Measurements from ENCODE around the gene LILRA6. TPM values are rescaled to one million over a fixed set of nuclear protein-coding genes. Genes with fewer than 3 reads are reported as not detected.
A peak's percentile ranks its signal among the peaks of the same experiment; 100 is the strongest.
"Not testable (repeated sequence)": the region's sequence is repeated elsewhere in the genome, so short reads cannot be mapped to it uniquely, and the experiment has no call there.

The LILRA6 gene
- total RNA-seq, 1 experiment from 2014 or later = not detected

DNA sequence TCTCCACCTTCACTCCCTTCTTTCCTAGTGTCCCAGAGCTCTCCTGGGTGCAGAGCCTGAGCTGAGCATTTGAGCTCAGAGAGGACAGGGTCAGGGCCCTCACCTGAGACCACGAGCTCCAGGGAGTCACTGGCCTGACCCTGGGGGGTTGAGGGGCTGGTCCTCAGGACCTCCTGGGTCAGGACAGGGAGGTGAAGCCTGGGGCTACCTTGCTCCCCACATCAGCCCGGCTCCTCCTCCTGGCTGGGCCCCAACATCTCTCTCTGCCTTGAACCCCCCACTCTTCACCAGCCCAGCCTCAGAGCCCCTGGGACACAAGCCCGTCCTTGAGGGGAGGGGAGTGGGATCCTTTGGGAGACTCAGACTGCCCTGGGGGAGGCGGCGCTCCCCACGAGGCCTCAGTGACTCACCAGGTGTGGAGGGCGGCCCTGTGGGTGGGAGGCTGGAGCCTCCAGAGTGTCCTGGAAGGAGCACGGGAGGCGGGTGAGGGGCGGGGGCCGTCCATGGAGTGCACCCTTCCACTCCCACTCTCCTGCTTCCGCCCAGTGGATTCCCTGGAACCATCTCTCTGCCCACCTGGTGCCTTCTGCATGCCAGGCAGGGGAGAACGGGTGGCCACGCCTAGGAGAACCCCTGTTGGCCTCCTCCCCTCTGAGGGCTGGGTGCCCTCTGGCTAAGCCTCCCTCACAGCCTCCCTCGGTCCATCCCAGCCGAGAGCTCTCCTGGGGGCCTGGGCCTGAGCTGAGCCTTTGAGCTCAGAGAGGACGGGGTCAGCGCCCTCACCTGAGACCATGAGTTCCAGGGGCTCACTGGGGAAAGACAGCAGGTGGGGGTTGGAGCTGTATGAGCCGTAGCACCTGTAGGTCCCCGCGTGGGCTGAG is 2.9 kb downstream of the LILRA6 start:
- not testable (repeated sequence) for DNase-seq (ENCODE audit: extremely low read depth, low read depth)

DNA sequence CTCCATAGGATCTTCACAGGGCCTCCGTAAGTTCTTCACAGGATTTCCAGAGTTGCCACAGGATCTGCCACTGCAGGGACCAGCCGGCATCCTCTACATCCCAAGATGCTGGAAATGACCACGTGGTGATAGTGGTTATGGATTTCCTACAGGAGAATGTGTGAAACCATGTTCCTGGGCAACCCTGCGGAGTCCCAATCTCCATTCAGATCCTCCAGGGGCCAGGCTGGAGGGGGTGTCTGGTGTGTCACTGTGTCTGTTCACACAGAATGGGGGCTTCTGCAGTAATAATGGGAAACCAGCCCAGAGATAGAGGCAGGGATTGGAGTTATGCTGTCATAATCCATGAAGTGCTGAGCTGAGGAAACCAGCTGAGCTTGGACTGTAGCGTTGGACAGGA is 8.6 kb downstream of the LILRA6 start:
- no peak for DNase-seq (ENCODE audit: extremely low read depth, low read depth)

DNA sequence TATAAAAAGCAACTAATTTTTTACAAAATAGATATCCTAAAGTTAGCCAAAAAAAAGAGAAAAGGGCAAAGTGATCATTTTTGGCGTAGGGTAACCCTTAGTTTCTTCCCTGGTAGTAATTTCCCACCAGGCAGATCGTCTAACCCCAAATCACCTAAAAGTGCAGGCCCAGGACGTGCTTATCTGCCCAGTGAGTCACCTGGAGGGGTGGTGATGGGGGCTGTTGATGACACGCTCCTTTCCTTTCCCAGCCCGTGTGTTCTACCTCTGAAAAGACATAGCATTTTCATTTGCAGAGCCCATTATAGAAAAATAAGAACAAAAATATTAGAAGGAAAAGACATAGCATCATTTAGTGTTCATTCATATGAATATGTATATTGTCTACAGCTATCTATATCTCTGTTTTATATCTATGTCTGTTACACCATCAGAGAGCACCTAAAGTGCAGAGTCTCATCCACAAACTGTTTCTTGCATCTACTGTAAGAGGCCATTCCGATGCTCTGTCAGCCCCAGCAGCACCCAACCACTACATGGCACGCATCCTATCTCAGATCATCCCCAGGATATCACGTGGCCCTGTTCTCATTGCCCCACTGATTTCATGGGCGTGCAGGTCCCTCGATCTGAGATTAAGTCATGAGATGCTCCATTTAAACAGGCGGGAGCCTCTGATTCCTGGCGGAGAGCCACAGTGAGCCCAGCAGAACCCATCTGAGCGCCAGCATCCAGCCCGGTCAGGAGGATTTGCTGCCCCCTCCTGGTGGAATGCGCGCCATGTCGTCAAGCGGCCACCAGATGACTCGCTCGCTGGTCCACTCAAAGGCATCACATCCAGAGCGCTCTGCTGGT is 11.3 kb downstream of the LILRA6 start:
- DNase-seq (ENCODE audit: extremely low read depth, low read depth) = peak; percentile 53

DNA sequence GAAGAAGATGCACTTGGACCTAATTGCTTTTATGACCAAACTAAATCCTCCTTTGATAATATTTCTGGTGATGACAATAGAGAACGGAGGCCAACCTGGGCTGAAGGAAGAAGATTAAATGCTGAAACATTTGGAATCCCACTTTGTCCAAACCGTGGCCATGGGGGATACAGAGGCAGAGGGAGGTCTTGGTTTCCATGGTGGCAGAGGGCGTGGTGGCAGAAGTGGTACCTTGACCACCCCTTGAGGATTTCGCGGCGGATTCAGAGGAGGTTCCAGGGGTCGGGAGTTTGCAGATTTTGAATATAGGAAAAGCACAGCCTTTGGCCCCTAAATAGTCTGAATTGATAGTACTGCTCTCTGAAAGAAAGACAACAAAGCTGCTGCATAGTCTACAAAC is 12.6 kb downstream of the LILRA6 start:
- DNase-seq (ENCODE audit: extremely low read depth, low read depth) = no peak

DNA sequence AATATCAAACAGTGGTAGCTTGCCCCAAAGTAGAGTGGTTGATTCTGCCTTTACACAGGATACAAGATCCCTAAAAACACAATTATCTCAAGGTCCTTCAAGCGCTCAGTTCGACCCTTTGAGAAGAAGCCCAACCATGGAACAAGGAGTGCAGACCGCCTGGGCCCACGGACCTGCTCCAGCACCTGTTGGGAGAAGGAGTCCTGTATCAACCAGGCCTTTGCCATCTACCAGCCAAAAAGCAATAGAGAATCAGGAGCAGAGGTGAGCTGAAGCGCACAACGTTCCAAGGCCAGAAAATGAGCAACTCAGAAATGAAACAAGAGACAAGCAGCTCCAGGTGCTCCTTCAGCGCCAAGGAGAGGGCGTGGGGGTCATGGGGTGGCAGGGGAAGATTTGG is 13.4 kb downstream of the LILRA6 start:
- DNase-seq (ENCODE audit: extremely low read depth, low read depth) = no peak

DNA sequence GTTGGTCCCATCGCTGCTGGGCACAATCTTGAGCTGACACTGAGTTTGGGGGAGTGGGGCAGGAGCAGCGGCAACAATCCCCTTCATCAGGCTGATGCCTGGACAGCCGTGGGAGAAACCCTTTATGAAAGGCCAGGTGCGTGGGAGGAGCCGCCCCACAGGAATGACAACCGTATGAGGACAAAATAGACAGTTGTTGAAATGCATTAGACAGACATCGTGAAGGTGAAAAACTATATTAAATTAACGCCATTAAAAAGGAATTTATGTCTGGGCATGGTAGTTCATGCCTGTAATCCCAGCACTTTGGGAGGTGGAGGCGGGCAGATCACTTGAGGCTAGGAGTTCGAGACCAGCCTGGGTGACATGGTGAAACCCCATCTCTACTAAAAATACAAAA is 18.0 kb downstream of the LILRA6 start:
- not testable (repeated sequence) for DNase-seq (ENCODE audit: extremely low read depth, low read depth)

DNA sequence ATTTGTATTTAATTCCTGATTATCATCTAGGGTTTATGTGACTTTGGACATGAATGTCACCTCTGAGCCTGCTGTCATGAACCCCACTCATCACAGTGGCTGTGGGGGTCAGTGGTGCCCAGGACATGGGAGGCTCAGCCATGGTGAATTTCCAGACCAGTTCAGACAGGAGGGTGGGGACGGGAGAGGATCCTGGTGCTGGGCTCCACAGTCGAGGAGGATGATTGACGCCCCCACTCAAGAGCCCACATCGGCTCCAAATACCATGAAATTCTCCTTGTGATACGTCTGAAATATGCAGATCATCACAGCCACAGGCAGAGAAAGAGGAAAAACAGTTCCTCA is 18.7 kb downstream of the LILRA6 start:
- not testable (repeated sequence) for DNase-seq (ENCODE audit: extremely low read depth, low read depth)

DNA sequence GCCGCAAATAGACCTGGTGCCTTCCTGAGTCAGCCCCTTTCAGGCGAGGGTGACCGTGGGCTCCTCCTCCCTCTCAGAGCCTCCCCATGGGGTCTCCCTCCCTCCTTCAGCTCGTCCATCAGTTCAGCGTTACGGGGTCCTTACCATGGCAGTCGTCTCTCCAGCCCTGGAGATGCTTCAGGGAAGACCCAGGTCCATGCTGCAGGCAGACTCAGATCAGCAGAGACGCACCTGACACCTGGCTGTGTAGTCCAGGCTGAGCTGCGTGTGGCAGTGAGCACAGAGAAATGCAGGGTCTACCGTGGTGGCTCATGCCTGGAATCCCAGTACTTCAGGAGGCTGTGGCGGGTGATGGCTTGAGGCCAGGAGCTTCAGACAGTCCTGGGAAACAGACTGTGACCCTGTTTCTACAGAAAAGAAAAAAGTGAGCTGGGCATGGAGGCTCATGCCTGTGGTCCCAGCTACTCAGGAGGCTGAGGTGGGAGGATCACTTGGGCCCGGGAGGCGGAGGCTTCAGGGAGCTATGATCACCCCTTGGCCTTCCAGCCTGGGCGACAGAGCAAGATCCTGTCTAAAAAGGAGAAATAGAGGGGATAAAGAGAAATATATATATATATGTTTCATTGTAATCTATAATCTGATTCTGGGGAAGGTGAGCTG is 19.2 kb downstream of the LILRA6 start:
- not testable (repeated sequence) for DNase-seq (ENCODE audit: extremely low read depth, low read depth)

DNA sequence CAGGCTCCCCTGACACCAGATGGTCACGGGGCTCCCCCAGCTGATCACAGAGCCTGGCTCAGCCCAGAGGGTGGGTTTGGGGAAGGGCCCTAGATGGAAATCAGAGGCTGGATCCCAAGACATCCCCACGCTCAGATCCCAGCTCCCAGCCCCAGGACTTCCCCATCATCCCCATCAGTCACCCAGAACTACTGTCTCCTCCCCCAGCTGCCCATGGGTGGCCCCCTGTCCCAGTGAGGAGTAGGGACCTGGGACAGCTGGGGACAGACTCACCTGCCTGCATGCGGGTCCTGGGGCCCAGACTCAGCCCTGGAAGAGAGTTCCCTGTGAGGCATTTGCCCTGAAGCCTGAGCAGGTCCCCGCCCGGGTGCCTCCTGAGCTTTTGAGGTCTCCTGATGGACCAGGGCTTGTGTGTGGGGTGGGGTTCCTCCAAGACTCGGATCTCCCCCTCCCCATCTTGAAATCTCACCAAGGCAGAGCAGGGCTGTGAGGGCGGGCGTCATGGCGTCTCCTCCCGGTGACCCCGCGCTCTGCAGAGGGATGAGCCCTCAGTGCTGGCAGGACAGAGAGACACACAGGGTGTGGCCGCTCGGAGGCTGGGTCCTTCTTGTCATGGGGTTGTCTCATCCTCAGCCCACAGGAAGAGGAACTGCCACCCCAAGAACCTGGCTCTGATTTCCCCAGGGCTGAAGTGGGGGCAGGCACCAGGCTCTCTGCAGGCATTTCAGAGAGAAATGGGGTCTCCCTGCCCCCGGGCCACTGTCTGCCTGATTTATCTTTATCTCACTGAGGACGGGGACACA is 19.9 kb downstream of the LILRA6 start, which contains the start of gene LILRB3:
TSS of gene LILRB3 (minus strand) at position 534 of the 803 bp plus-strand sequence. CDS start at position 503, 31 bp downstream.
- not testable (repeated sequence) for DNase-seq (ENCODE audit: extremely low read depth, low read depth)

DNA sequence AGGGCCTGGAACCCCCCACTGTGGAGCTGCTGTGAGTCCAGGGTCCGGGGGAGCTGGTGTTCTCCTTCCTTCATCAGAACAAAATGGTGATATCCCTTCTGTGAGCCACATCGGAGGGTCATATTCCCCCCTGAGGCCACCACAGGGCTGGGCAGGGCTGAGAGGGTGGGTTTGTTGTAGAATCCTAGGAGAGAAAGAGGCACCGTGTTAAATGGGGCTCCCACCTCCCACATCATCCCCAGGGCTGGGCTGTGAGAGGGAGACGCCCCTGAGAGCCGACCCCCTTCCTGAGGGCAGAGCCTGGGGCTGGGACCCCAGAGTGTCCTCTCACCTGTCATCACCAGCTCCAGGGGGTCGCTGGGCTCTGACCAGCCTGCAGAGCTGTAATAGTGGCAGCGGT is 20.6 kb downstream of the LILRA6 start:
- not testable (repeated sequence) for DNase-seq (ENCODE audit: extremely low read depth, low read depth)

DNA sequence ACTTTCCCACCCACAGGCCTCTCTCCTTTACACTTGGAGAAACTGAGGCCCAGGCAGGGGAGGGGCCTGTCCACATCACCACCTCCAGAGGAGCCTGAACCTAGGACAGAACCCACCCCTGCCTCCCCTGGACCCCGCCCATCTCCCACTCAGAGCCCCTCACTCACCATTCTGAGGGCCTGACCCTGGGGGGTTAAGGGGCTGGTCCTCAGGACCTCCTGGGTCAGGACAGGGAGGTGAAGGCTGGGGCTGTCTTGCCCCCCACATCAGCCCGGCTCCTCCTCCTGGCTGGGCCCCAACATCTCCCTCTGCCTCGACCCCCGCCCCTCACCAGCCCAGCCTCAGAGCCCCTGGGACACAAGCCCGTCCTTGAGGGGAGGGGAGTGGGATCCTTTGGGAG is 22.9 kb downstream of the LILRA6 start:
- not testable (repeated sequence) for DNase-seq (ENCODE audit: extremely low read depth, low read depth)

DNA sequence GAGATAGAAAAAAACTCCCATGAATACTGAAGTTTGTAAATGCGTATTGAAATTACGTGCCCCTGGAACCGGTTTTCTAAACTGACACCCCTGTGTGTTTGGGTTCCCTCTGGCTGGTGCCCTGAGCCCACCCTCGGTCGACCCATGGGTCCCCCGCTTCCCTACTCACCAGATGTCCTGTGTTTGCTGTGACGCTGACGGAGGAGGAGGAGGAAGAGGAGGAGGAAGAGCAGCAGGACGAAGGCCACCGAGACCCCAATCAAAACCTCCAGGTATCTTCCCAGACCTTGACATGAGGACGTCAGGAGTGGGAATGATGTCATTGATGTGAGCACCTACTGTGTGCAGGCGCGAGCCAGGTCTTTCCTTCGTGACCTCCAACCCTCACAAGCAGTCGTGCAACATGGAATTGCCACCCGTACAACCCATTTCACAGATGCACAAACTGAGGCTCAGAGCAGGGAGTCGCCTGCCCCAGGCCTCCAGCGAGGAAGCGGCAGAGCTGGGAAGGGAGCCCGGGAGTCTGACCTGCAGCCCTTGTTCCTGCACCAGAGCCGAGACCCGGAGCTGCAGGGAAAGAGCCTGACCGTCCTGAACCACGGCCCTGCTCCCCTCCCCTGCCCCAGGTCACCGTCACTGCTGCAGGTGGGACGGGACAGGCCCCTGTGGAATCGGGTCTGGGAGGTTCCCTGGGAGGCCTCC is 23.5 kb downstream of the LILRA6 start:
- DNase-seq (ENCODE audit: extremely low read depth, low read depth) = no peak

DNA sequence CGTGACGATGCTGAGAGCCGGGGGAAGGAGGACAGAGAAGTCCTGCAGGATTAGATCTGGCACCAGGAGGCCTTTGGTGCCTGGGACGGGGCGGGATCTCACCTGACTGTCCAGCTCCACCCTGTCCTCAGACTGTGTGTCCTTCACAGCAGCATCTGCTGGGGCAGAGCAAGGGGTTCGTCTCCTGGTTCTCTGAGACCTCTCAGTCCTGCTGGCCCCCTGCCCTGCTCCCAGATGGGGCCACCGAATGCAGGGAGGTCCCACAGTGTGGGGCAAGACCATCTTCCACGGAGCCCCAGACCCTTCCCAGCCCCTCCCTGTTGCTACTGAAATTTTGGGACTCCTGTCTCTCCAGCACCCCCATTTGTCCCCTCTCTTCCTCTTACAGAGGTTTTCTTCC is 24.3 kb downstream of the LILRA6 start:
- no peak for DNase-seq (ENCODE audit: extremely low read depth, low read depth)

DNA sequence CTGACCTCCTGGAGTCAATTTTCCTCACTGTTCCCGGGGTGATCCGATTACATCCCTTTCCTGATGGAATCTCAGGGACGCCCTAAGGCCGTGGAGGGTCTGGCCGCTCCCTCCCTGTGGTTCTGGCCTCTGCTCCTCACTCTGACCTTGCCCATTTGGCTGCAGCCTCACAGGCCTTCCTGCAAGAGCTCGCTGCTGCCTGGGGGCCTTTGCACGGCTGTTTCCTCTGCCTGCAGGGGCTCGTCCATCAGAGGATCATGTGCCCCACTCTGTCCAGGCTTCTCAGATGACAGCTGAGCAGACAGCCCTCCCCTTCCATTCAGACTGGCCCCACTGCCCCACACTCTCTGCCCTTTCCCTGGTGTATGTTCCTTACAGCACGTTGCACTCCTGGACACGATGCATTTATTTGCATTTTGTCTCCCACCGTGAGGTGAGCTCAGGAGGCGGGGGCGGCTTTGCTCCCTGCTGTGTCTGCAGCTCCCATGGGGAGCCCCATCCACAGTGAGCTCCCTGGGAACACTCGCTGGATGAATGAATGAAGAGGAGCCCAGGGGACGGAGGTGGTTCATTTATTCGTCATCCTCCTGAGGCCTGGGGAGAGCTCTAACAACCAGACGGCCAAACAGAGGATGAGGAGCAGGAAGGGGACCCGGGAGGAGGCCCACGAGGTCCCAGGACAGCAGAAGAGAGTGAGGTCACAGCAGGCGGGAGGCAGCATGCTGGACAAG is 24.9 kb downstream of the LILRA6 start:
- DNase-seq (ENCODE audit: extremely low read depth, low read depth) = not testable (repeated sequence)

DNA sequence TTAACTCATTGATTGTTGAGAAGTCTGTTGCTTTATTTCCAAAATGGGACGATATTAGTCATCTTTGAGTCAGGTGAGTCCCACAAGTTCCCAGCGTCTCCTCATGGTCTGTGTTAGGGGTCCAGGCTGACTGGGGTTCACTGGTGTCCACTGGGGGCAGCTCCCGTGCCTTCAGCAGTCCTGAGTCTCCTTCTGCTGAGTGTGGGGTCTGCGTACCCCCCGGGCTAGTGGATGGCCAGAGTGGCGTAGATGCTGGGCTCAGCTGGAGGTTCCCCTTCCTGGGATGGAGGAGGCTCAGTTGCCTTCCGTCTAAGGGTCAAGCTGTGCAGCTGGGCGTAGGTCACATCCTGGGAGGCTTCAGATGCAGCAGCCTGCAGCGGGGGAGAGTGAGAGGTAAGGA is 25.7 kb downstream of the LILRA6 start:
- no peak for DNase-seq (ENCODE audit: extremely low read depth, low read depth)

DNA sequence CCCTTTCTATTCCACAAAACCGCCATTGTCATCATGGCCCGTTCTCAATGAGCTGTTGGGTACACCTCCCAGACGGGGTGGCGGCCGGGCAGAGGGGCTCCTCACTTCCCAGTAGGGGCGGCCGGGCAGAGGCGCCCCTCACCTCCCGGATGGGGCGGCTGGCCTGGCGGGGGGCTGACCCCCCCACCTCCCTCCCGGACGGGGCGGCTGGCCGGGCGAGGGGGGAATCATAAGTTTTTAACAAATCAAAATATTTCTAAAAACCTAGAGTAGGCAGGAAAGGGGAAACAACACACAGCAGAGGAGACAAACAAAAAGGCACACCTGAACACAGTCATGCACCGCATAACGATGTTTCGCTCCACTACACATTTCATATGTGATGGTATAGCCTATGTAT is 27.9 kb downstream of the LILRA6 start:
- not testable (repeated sequence) for DNase-seq (ENCODE audit: extremely low read depth, low read depth)

DNA sequence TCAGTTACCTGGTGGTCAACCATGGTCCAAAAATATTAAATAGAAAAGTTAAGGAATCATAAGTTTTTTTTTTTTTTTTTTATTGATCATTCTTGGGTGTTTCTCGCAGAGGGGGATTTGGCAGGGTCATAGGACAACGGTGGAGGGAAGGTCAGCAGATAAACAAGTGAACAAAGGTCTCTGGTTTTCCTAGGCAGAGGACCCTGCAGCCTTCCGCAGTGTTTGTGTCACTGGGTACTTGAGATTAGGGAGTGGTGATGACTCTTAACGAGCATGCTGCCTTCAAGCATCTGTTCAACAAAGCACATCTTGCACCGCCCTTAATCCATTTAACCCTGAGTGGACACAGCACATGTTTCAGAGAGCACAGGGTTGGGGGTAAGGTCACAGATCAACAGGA is 28.4 kb downstream of the LILRA6 start:
- not testable (repeated sequence) for DNase-seq (ENCODE audit: extremely low read depth, low read depth)

DNA sequence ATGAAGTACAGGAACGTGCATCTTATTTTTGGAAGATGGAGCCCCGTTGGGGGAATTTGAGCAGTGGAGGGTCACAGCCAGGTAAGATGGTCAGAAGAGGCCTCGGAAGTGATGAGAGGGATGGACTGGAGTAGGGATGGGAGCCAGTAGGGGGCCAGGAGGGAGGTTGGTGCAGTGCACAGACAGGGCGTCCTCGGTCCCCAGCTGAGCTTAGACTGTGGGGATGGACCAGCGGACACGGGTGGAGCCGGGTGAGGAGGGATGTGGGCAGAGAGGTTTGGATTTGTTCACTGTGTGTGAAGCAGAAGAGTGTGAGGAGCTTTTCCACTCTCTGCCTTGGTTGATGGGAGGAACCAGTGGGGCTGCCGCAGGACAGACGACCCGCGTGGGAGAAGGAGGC is 31.4 kb downstream of the LILRA6 start:
- DNase-seq (ENCODE audit: extremely low read depth, low read depth) = no peak

Measured in NCI-H460 (cell line).